Chondrocyte (in vitro differentiated cells): ENCODE measurements around the gene YTHDF1. TPM values are rescaled to one million over a fixed set of nuclear protein-coding genes. Genes with fewer than 3 reads are reported as not detected.

Source experiments
- DNase-seq: peaks from one replicate; pipeline ENCODE4 v3.0.0; 2021; ENCODE audit warnings: mixed read lengths, low spot score
- H3K27ac Mint-ChIP-seq: one replicate; pipeline ENCODE4 v1.8.0; 2021; ENCODE audit warnings: mild to moderate bottlenecking, moderate library complexity, mixed read lengths; ENCODE audit not compliant: unreplicated experiment
- H3K27me3 Mint-ChIP-seq: 2 replicates; pipeline ENCODE4 v1.8.0; 2021; ENCODE audit warnings: low read depth, mixed read lengths
- H3K36me3 Mint-ChIP-seq: 2 replicates; pipeline ENCODE4 v1.8.0; 2021; ENCODE audit warnings: low read depth, mixed read lengths
- H3K4me1 Mint-ChIP-seq: 2 replicates; pipeline ENCODE4 v1.8.0; 2021; ENCODE audit warnings: low read depth, mild to moderate bottlenecking, mixed read lengths
- H3K4me3 Mint-ChIP-seq: one replicate; pipeline ENCODE4 v1.8.0; 2021; ENCODE audit warnings: mild to moderate bottlenecking, moderate library complexity, mixed read lengths; ENCODE audit not compliant: unreplicated experiment
- H3K9me3 Mint-ChIP-seq: 2 replicates; pipeline ENCODE4 v1.8.0; 2021; ENCODE audit warnings: low read depth, mixed read lengths
- total RNA-seq: library from RNA; stranded (reverse); gene quantifications from 3 replicates; pipeline ENCODE4 v1.2.1, GENCODE V29; 2021
- TF ChIP-seq, protein P1 (sequence below): fragments of 200-600 bp; sonication (generic); IDR thresholded peaks from 2 replicates; pipeline ENCODE4 v1.5.0; 2021; ENCODE audit warnings: antibody characterized with exemption, mild to moderate bottlenecking, moderate library complexity

The YTHDF1 gene
- total RNA-seq, 1 donor from 2014 or later, result 39.1 TPM

DNA sequence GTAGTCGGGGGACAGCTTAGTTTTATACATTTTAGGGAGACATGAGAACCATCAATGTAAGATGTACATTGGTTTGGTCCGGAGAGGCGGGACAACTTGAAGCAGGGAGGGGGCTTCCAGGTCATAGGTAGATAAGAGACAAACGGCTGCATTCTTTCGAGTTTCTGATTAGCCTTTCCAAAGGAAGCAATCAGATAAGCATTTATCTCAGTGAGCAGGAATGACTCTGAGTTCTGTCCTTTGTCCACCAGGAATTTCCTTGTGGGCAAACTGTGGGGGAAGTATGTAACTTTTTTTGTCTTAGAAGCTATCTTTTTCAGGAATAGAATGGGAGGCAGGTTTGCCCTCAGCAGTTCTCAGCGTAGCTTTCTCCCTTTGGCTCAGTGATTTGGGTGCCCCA lies 1.4 kb downstream of the YTHDF1 start:
- H3K36me3 Mint-ChIP-seq, result peaks cover 10% of the 10 kb centered on the region
- H3K27ac Mint-ChIP-seq, result peak overlapping the region; percentile 19
- TF ChIP-seq, protein P1, sequence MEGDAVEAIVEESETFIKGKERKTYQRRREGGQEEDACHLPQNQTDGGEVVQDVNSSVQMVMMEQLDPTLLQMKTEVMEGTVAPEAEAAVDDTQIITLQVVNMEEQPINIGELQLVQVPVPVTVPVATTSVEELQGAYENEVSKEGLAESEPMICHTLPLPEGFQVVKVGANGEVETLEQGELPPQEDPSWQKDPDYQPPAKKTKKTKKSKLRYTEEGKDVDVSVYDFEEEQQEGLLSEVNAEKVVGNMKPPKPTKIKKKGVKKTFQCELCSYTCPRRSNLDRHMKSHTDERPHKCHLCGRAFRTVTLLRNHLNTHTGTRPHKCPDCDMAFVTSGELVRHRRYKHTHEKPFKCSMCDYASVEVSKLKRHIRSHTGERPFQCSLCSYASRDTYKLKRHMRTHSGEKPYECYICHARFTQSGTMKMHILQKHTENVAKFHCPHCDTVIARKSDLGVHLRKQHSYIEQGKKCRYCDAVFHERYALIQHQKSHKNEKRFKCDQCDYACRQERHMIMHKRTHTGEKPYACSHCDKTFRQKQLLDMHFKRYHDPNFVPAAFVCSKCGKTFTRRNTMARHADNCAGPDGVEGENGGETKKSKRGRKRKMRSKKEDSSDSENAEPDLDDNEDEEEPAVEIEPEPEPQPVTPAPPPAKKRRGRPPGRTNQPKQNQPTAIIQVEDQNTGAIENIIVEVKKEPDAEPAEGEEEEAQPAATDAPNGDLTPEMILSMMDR, result no peak

DNA sequence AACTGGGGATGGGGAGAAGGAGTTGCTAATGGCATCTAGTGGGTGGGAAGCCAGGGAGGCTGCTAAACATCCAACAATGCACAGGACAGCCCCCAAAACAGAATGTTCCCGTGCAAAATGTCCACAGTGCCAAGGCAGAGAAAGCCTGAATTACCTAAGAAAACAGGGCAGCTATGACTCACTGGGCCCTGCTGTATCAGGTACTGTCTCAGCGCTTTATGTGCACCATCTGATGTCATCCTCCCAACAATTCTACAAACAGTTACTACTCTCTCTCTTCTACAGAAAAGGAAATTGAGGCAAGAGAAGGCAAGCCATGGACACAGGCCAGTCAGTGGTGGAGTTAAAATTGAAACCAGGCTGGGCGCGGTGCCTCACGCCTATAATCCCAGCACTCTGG lies 3.1 kb downstream of the YTHDF1 start:
- H3K4me3 Mint-ChIP-seq, result no peak overlapping the region
- H3K36me3 Mint-ChIP-seq, result peaks cover 16% of the 10 kb centered on the region
- TF ChIP-seq, protein P1, result no peak
- no peak for DNase-seq
- H3K27ac Mint-ChIP-seq, result peak overlapping the region; percentile 73
- peaks cover 56% of the 10 kb centered on the region for H3K4me1 Mint-ChIP-seq
- no peaks in the 10 kb centered on the region for H3K9me3 Mint-ChIP-seq
- H3K27me3 Mint-ChIP-seq, result no peaks in the 10 kb centered on the region

More for the DNA sequence above, 1.4 kb downstream of the YTHDF1 start:
- Mint-ChIP-seq H3K4me3 (peak overlapping the region; percentile 98), H3K4me1 (peaks cover 50% of the 10 kb centered on the region), H3K27me3 (no peaks in the 10 kb centered on the region), H3K9me3 (no peaks in the 10 kb centered on the region)
- DNase-seq, result no peak

DNA sequence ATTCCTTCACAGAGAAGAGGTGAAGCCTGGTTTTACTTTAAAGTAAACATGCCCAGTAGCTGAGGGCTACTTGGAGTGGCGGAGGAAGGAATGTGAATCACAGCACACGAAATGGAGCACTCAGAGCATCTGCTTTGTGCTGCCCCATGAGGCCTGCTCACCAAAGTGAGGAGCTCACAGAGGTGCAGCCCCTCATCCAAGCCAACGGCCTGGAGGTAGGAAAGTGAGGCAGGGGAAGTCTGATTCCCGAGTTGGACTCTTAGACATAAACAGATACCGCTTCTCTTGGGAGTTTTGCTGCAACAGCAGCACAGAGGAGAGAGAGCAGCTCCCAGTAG lies 3.6 kb downstream of the YTHDF1 start:
- peaks cover 56% of the 10 kb centered on the region for H3K4me1 Mint-ChIP-seq
- no peak overlapping the region for H3K4me3 Mint-ChIP-seq
- no peaks in the 10 kb centered on the region for H3K27me3 Mint-ChIP-seq
- no peak for DNase-seq
- H3K27ac Mint-ChIP-seq, result peak overlapping the region; percentile 51
- H3K9me3 Mint-ChIP-seq, result no peaks in the 10 kb centered on the region
- peaks cover 19% of the 10 kb centered on the region for H3K36me3 Mint-ChIP-seq
- TF ChIP-seq, protein P1, result no peak

DNA sequence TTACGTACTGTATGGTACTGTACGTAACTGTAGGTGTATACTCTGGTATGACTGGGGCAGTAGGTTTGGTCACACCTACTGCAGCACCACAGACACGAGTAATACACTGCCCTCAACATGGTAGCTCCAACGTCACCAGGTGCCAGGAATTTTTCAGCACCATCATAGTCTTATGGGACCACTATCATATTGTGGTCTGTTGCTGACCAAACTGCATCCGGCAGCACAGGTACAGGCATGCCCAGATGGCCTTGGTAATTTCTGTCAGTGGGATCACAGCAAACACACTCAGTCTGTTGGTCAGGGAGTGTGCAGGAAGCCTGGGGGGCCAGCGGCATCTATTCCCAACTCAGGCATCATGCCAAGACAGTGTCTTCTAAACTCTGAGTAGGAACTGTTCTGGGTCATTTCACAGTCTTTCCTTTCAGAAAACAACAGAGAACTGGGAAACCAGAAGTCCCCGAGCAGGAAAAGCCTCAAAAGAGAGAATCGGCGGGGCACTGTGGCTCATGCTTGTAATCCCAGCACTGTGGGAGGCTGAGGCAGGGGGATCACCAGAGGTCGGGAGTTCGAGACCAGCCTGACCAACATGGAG lies 5.8 kb downstream of the YTHDF1 start:
- Mint-ChIP-seq H3K4me3 (no peak overlapping the region), H3K4me1 (peaks cover 46% of the 10 kb centered on the region), H3K9me3 (no peaks in the 10 kb centered on the region), H3K27ac (no peak overlapping the region), H3K27me3 (no peaks in the 10 kb centered on the region), H3K36me3 (peaks cover 28% of the 10 kb centered on the region)
- TF ChIP-seq, protein P1, result no peak
- no peak for DNase-seq

DNA sequence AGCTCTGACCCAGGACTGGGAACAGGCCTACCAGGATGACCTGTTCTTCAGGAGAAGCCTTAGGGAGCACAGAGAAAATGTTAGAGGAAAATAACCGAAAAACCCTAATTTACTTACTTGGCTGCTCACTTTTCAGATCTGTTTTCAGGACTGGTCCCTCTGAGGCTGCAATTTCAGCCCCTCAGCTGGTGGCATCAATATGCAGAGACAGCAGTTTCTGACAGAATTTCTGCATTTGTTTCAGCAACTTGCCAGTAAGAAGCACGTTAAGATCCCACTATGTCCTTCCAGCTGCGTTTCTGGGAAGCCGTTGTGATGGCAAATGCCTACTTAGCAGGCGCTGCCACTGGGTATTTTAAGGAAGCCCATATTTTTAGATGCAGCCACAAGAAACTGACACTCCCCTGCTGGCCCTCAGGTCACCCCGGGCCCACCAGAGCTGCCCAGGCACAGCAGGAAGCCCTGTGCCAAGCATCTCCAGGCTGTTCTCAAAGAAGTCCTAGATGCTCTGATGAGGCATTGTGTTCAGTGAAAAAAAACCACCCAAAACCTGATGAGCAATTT lies 7.5 kb downstream of the YTHDF1 start:
- Mint-ChIP-seq H3K27me3 (no peaks in the 10 kb centered on the region), H3K9me3 (no peaks in the 10 kb centered on the region), H3K36me3 (peaks cover 31% of the 10 kb centered on the region), H3K4me3 (no peak overlapping the region), H3K4me1 (peaks cover 29% of the 10 kb centered on the region), H3K27ac (no peak overlapping the region)
- TF ChIP-seq, protein P1, result no peak
- no peak for DNase-seq
